ENCODE data around the gene ANO7.

- TF ChIP-seq EZH2 (IDR thresholded peaks at IDR 0.05; ENCODE audit: borderline replicate concordance, insufficient read depth, low read length, poor library complexity, severe bottlenecking): no peak
- TF ChIP-seq CTCF (IDR thresholded peaks at IDR 0.05; ENCODE audit: poor library complexity, severe bottlenecking): no peak
- no peak for TF ChIP-seq EP300 (conservative IDR thresholded peaks at IDR 0.05; ENCODE audit: poor library complexity, severe bottlenecking)
- TF ChIP-seq POLR2AphosphoS5 (IDR thresholded peaks at IDR 0.05): no peak
- no peak for TF ChIP-seq REST (IDR thresholded peaks at IDR 0.05; ENCODE audit: borderline replicate concordance)
- no peak for TF ChIP-seq MXI1 (conservative IDR thresholded peaks at IDR 0.05; ENCODE audit: poor library complexity, severe bottlenecking)
These were observed 64.5 kb downstream of the ANO7 start for GRCh38 chr2:241252778-241253475.

Data from neural cell (in vitro differentiated cells).